ENCODE results near the gene ZNF474.

DNA sequence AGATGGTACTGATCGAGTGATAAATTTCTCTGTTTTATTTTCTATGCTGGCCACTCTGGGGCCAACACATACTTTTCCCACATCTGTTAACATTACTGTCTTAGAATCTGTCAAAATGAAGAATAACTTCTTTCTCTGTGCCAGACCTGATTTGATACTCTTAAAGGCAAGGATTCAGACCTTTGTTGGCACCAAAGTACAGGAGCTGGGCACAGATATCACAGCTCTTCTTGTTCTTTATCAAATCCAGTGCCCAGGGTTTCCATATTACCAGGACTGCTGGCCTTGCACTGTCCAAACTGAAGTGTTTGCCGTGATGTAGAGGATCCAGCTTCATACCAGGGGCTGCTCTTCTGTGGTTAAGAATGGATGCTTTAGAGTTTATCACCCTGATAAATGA is 20.9 kb downstream of the ZNF474 start:
- TF ChIP-seq, protein P1, sequence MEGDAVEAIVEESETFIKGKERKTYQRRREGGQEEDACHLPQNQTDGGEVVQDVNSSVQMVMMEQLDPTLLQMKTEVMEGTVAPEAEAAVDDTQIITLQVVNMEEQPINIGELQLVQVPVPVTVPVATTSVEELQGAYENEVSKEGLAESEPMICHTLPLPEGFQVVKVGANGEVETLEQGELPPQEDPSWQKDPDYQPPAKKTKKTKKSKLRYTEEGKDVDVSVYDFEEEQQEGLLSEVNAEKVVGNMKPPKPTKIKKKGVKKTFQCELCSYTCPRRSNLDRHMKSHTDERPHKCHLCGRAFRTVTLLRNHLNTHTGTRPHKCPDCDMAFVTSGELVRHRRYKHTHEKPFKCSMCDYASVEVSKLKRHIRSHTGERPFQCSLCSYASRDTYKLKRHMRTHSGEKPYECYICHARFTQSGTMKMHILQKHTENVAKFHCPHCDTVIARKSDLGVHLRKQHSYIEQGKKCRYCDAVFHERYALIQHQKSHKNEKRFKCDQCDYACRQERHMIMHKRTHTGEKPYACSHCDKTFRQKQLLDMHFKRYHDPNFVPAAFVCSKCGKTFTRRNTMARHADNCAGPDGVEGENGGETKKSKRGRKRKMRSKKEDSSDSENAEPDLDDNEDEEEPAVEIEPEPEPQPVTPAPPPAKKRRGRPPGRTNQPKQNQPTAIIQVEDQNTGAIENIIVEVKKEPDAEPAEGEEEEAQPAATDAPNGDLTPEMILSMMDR (IDR thresholded peaks at IDR 0.05 in 4 of 5, conservative IDR thresholded peaks at IDR 0.05 in 1 of 5), result no peak
- no peak for TF ChIP-seq POLR2A (IDR thresholded peaks at IDR 0.05)
